GM18870 (cell line): ENCODE data around the gene PSTPIP1.
A peak's percentile ranks its signal among the peaks of the same experiment; 100 is the strongest.

Experiments used
- ATAC-seq: cut with Tn5 transposase; IDR thresholded peaks from one replicate; pipeline ENCODE4 v1.9.1; 2021; ENCODE audit warnings: moderate library complexity; ENCODE audit not compliant: unreplicated experiment

Gene PSTPIP1

DNA sequence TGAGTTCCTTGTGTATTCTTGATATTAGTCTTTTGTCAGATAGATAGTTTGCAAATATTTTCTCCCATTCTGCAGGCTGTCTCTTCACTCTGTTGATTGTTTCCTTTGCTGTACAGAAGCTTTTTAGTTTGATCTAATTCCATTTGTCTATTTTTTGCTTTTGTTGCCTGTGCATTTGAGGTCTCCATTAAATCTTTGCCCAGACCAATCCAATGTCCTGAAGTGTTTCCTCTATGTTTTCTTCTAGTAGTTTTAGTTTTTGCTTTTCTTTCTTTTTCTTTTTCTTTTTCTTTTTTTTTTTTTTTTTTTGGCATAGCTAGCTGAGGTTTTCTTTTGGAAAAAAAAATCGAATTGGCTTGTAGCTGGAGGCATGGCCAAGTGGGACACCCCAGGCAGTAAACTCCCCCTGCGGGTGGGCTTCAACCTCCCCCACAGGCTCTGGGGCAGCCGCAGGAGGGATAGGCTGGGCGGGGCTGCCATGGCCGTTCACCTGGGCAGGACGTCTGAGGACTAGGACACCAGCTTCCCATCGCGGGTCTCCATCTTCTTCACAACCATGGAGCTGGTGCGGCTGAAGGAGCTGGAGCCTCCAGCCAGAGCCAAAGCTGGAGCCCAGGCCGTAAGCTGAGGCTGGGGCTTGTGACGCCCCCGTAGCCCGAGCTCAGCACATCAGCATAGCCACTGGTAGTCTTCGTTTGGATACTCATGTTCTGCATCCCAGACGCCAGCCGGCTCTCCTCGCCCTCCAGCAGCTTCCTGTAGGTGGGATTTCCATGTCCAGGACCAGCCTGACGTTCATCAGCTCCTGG, 16.2 kb upstream of the PSTPIP1 start:
- ATAC-seq, result no peak

DNA sequence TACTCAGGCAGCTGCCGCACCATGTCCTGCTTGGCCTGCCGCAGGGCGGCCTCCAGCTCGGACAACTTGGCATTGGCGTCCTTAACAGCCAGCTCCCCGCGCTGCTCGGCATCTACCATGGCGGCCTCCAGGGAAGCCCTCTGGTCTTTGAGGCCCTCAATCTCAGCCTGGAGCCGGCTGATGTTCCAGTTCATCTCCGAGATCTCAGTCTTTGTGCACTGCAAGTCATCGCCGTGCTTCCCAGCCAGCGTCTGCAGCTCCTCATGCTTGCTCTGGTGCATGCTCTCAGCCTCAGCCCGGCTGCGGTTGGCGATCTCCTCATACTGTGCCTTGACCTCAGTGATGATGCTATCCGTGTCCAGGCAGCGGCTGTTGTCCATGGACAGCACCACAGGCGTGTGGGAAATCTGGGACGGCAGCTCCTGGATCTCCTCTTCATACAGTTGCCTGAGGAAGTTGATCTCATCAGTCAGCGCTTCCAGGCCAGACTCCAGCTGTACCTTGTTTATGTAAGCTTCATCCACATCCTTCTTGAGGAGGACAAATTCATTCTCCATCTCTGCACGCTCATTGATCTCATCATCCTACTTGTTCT, 15.5 kb upstream of the PSTPIP1 start:
- no peak for ATAC-seq

DNA sequence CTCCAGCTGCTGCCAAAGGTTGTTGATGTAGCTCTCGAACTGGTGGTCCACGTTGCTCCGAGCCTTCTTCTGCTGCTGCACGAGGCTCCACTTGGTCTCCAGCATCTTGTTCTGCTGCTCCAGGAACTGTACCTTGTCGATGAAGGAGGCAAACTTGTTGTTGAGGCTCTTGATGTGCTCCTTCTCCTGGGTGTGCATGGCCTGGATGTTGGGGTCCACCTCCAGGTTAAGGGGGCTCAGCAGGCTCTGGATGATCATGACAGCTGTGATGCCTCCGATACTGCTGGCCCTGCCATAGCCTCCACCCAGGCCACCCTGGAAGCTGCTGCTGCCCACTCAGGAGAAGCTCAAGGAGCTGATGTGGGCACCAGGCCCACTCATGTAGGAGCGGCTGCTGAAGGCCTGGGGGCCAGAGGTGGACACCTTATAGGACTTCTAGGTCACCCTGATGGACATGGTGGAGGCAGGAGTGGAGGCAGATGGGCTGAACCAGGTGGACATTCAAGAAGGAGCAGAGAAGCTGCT, 14.9 kb upstream of the PSTPIP1 start:
- no peak for ATAC-seq

DNA sequence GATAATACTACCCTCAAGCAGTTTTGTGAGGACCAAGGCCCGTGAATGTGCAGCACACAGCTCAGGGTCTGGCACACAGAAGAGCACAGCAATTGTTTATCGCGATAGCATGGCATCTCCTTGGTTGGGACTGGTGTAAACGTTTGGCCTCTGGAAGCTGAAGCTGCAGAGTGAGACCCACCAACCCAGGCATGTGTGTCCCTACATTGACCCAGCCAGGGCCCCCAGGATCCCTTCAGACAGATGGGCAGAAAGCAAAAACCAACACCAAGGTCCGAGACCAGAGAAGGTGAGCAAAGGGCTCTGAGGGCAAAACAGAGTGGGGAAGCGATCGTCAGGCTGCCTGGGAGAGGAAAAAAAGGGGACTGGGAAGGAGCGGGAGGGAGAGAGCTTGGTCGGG, 12.6 kb upstream of the PSTPIP1 start:
- no peak for ATAC-seq

DNA sequence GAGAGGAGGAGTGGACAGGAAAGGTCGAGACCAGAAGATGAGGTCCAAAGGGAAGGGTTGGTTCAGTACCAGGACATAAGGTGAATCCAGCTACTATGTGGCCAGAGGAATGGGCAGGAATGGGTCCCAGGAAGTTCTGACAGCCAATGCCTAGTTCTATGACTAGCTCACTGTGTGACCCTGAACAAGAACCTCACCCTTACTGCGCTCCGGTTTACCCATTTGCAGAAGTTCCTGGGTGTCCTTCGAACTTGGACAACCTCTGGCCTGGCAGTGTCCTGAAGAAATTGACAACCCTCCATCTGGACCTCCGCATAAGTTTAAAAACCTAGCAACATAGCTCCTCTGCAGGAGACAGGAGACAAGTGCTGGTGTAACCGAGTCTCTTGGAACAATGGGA, 12.2 kb upstream of the PSTPIP1 start:
- no peak for ATAC-seq

DNA sequence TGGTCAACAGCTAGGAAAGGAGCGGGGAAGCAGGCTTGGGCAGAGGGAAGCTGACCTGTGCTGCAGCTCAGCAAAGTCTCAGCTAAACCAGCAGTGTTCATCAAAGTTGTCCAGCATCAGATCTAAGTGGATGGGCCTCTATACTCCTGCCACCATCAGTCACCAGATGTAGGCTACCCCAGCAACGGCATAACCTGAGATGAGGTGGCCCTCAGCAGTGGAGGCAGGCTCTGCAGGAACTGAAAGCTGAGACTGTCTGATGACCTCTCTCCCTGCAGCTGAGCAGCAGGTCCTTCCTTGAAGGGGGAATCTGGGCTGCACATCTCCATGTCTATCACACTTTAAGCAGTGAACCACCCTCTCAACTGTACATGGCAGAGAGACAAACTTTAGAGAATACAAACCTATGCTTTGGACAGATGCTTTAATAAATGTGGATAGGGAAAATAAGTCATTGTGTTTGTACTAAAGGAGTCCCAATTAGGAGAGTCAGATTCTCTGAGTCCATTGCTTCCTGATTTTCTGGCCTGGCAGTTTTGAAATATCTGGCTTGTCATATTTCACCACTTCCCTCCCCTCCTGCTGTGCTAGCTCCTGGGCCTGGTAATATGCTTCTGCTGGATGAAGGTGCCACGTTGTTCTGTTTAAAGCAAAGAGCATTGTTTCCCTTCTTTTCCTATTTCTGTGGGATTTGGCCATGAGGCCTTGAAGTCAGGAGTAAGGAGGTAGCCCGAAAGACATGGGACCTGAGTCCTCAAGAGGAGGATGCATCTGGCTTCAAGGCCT, 11.1 kb upstream of the PSTPIP1 start:
- ATAC-seq, result no peak

DNA sequence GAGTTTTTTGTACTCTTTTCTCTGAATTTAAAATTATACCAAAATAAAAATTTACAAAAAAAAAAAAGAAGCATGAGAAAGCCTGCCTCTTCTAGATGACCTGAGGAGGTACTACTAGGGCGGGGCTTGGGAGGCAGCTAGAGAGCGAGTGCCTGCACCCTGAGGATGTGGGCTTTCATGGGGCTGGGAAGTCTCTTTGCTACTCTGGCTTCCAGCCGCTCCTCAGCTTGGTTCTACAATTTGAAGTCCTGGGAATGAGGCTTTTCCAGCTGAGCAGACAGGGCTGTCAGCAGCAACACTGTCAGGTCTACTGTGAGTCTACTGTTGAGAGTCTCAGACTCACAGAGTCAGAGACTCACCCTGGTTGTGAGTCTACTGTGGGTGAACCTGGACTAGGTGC, 8.2 kb upstream of the PSTPIP1 start:
- no peak for ATAC-seq

DNA sequence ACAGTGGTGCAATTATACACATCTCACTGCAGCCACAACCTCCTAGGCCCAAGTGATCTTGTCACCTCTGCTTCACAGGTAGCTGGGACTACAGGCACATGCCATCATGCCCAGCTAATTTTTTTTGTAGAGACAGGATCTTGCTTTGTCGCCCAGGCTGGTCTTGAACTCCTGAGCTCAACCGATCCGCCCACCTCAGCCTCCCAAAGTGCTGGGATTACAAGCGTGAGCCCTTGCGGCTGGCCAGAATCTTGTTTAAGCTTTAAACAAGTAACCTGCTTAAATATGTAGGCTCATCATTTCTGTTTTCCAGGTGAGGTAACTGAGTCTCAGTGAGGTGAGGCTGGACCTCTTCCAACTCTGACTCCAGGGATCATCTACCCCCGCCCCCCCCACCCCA, 7.7 kb upstream of the PSTPIP1 start:
- no peak for ATAC-seq

DNA sequence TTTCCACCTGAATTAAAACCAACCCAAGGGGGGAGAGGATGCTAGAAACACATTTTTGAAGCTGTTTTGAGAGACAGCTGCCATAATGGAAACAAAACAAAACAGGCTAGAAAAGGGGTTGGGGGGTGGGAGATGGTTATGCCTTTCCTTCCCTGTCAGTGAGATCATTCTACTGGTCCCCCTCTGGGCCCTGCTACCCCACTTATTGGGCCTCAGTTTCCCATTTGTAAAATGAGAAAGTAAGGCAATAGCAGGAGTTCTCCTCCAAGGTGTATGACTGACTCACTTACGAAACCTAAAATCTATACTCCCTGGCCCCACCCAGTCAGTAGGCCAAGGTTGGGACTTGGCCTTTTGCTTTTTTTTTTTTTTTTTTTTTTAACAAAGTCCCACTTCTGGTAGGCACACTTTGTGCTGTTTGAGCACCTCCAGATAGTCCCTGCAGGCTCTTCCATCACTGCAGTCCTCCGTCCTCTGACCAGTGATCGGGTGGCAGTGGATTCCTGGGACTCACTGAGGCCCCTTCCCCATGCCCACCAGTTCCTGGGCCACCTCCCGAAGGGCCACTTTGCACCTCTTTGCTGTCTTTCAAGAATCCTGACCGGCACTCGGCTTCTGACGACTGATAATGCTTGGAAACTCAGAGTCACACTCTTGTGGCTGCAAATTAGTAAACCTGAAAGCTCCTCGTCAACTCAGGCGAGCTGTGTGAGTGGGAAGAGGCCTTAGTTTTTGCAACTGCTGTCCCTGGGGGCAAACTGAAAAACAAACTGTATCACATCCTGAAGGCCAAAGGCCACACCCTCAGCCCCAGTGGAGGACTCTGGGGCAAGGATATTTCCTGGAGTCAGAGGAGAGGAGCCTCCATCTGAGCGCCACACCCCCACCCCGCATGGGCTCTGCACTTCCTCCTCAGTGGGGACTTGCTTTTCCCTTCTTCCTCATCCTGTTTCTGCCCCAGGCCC, 6.7 kb upstream of the PSTPIP1 start:
- ATAC-seq, result peak; percentile 78

DNA sequence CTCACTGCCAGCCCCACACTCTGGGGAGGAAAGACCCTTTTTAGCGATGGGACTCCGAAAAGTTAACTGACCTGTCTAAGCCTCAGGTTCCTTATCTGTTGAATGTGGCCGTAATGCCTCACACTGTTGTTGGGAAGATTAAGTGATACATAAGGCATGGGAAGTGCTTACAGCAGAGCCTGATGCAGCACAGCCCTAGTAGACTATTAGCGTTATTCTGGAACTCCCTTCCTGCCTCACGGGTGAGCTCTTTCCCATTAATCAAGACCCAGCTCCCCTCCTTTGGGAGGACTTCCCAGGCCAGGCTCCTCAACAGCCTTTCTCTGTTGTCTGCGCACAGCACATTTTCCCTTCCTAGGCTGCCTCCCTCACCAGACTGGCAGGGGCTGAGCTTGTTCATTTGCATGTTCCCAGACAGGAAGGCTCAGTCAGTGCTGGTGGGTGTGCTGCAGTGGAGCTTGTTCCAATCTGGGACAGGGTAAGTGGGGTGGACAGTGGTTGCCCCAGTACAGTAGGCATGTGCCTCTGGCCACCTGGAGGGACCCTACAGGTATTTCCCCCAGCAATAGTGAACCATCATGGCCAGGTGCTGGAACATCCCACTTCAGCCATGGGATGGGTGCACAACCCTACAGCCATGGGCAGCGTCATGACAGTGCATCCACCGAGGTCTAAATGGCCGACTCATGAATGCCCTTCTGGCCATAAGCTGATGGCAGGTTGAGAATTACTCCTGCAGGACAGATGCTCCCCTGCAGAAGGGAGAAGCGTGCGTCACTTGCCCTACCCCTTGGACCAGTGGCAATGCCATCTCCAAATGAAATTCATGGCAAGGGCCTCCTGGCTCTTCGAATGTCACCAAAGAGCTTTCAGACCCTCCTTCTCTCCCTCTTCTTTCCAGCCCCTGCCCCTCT, 5.8 kb upstream of the PSTPIP1 start:
- ATAC-seq, result no peak

DNA sequence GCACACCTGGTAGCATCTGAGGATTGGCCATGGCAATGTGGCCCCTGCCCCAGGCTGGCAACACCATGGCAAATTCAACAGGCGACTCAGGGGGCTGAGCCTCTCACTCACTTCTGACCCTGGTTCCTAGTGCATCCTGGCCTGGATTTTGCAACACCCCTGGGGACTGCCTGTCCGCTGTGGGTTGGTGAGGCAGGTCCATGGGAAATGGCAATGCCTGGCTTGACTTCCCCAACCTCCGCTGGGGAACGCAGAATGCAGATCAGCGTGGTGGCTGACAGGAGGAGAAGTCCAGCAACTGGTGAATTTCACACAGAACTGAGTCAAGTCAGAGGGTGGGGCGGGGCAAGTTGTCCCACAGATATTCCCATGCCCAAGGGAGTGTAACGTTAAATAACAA, 3.9 kb upstream of the PSTPIP1 start:
- no peak for ATAC-seq

DNA sequence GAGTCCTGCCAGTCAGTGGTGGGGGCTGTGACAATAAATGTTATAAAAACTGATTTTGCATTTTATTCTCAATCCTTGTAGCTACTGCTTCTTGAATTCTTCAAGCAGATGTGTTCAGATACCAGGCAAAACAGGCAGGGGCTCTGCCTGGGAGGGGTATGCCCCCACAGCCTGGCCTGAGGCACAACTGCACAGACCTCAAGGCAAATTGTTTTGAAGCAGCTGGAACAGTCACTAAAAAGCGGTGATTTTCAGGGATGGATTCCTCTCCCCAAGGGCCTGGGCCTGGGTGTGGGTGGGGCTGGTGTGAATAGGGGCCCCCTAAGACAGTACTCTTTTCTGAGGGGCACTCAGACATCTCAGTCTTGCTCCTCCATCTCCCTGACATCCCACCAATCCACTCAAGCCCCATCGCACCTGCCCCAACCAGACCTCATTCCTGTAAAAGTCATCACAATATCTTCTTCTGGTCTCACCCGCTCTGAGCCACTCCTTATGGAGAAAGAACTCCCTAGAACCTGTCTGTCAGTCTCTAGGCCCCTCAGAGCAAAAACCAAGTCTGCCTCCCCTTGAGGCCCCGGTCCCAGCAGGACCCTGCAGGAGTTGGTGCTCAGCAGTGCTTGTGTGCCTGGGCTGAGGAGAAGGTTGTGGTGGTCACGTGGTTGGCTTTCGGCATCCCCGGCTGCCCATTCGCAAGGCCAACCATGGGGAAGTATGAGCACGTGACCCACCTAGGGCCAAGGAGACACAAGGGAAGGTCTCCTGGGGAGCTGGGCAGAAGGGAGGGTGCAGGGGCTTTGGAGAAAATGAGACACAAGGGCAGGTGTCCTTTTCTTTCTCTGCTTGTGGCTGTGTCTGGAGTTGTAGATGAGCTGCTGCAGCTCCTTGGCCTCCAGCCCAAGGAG, 2.9 kb upstream of the PSTPIP1 start:
- no peak for ATAC-seq

DNA sequence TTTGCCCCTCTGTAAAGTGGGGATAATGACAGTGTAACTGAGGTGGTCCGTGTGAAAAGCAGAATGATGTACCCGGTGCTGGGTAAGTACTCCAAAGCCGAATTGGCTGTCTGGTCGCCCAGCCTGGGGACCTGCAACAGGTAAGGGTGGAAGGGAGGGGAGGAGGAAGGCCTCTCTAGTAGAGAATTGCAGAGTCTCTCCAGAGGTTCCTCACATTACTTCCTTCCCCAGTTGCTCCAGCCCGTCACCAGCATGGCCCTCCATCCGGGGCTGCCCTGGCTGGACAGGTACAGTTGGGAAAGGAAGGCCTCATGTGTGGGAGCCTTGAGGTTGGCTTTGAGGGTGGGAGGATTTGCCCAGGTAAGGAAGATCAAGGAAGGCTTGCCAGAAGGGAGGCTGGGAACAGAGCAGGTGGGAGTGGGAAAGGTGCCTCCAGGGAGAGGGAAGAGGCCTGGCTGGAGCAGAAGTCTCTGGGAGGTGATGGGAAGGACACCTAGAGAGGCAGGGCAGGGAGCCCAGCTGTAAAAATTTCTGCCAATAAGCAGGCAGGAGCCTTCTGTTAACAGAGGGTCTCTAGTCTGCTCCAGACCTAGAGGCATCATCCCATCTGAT, 1.7 kb upstream of the PSTPIP1 start:
- no peak for ATAC-seq

DNA sequence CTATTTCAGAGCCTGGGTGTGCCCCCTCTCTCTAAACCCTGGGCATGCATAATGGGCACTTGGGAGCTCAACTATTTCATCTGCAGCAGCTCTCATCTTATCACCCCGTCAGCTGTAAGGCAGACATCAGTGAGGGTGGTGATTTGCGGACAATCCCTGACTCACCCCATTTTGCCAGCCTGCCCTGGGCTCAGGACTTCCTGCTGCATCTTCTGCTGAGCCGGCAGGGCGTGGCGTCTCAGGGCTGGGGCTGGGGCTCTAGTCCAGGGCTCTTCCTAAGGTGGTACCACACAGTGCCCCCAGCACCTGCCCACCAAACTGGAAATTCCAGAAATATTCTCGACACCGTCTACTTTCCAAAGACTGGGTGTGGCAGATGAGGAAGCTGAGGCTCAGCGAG, 925 bp upstream of the PSTPIP1 start:
- ATAC-seq, result no peak

DNA sequence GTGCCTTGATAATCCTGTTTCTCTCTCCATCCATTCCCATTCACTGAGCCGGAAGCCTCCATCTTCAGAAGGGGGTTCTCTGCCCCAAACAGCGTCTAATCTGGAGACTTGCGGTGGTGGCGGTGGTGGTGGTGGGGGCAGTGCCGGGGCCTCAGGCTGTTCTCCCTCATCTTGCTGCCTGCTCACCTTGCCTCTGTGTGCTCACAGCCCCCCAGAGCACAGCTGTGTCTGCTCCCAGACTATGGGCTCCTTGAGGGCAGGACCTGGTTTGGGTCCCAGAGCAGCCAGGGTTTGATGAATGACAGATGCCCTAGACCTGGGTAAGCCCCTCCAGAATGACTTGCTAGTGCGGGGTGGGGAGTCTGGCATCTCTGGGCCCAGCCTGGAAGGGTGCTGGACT, 430 bp upstream of the PSTPIP1 start:
- ATAC-seq, result no peak

DNA sequence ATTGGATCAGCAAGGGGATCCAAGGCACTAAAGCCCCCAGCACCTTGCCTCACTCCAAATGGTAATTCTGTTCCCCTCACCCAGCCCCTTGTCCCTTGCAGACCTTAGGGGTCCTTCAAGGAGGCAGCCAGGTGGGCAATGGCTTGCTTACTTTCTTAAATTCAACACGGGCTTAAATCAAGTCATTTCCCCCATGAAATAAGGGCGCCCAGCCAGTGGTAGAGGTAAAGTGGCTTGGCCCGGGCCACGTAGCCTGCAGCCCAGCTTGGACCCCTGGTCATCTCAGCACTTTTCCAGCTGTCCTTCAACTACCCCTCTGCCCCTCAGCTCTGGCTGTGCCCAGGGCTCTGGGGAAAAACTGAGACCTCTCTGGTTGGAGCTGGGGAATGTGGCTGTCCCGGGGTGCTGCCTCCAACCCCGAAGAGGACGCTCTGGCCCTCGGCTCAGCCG, 1.2 kb downstream of the PSTPIP1 start:
- no peak for ATAC-seq

DNA sequence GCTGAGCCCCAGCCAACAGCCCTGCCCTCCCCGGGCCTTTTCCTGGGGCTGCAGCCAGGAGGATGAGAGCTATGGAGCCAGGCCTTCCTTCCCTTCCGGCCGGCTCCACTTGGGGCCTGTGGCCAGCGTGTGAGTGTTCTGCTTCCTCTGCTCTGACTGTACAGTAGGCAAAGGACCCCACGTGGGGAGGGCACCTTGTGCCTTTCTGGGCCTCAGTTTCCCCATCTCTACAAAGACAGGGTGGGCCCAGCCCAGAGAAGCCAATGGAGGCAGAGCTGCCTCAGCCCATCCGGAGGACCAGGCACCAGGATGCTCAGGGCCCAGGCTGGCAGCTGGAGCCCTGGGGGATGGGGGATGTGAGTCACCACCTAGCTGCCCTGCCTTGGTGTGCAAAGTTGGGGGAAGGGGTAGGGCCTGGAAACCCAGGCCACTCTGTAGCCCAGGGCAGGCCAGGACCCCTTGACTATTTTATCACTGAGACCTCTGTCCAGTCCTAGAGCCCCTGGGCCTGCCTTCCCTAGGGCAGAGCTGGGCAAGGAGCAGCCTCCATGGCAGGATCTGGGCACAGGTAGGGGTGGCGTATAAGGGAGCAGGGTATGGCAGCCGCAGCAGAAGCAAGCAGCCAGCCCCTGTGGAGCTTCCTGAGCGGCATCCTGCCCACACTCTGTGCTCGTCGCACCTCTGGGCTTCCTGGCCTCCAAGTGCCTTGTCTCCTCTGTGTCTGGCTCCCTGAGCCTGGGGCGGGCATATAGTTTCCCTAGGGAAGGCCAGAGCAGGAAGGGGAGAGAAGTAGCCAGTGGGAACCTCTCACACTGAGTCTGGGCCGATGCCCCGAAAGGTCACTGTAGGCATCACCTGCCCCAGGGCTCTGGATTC, 1.8 kb downstream of the PSTPIP1 start:
- ATAC-seq, result no peak
